Measurements from ENCODE around the gene METTL23.

- TF ChIP-seq POLR2AphosphoS5 (IDR thresholded peaks at IDR 0.05; ENCODE audit: borderline replicate concordance, low read depth, low read length) (no peak), EZH2 (IDR thresholded peaks at IDR 0.05) (no peak)
Measured at GRCh38 chr17:76688165-76688622, 38.4 kb upstream of the METTL23 start.
